GM12878 (cell line): ENCODE data around the gene SLC18A3. TPM values are rescaled to one million over a fixed set of nuclear protein-coding genes. Genes with fewer than 3 reads are reported as not detected.

Source experiments
- ATAC-seq: fragments of 200-7000 bp; cut with Tn5 transposase; 3 replicates; pipeline ENCODE4 v1.9.1; 2020; ENCODE audit warnings: mild to moderate bottlenecking, moderate library complexity
- BruUV-seq: library from RNA; stranded (reverse); fragments of 400-500 nt; replicated peaks from 2 replicates; lab custom pipeline; 2021; lab: Mats Ljungman, UMichigan
- CTCF ChIA-PET: fragments of 300-600 bp; sonication (Branson Sonifier 250); formaldehyde crosslinking; extraction: SDS; loops from one replicate; lab custom pipeline; 2021; ENCODE audit warnings: inconsistent platforms; lab: Yijun Ruan, JAX
- POLR2A ChIA-PET: fragments of 350-600 bp; formaldehyde crosslinking; extraction: SDS; loops from one replicate; lab custom pipeline; 2021; ENCODE audit warnings: inconsistent platforms; lab: Charles Lee
- RAD21 ChIA-PET: fragments of 300-600 bp; sonication (Branson Sonifier 250); formaldehyde crosslinking; loops from one replicate; lab custom pipeline; 2023; ENCODE audit warnings: antibody characterized with exemption; ENCODE audit not compliant: unreplicated experiment; lab: Charles Lee
- SMC1A ChIA-PET: fragments of 300-600 bp; sonication (Branson Sonifier 250); formaldehyde crosslinking; loops from one replicate; lab custom pipeline; 2023; ENCODE audit not compliant: unreplicated experiment, uncharacterized antibody; lab: Charles Lee
- DNase-seq: peaks from one replicate; pipeline ENCODE4 v3.0.0-alpha.2; 2011; ENCODE audit warnings: low read depth, low spot score
- FAIRE-seq: peaks from 3 replicates; lab custom pipeline; 2011; peaks lifted over from hg19 to GRCh38; lab: Jason Lieb, UNC
- H2AFZ ChIP-seq: 2 replicates; pipeline ENCODE4 v1.6.0; 2011; ENCODE audit warnings: low read depth, low read length, control low read depth; ENCODE audit not compliant: control insufficient read depth
- H3K27ac ChIP-seq: 2 replicates; pipeline ENCODE4 v1.5.1; 2011; ENCODE audit warnings: control low read depth; ENCODE audit not compliant: control insufficient read depth, insufficient read depth
- H3K27me3 ChIP-seq, 2 experiments: replicated peaks in 1 of 2; 2 replicates each; pipeline versions ENCODE4 v1.6.0 to v1.6.1; 2011; ENCODE audit warnings: low read length in 1 of 2; ENCODE audit not compliant: control insufficient read depth in 2 of 2, insufficient read depth in 2 of 2
- H3K36me3 ChIP-seq, 2 experiments: 2 replicates each; pipeline ENCODE4 v1.5.1; 2011; ENCODE audit warnings: low read length in 1 of 2; ENCODE audit not compliant: control insufficient read depth in 2 of 2, insufficient read depth in 2 of 2
- H3K4me1 ChIP-seq: 2 replicates; pipeline ENCODE4 v1.6.1; 2011; ENCODE audit warnings: mild to moderate bottlenecking, low read length, moderate library complexity, mixed read lengths; ENCODE audit not compliant: control insufficient read depth, insufficient read depth
- H3K4me2 ChIP-seq: 2 replicates; pipeline ENCODE4 v1.6.0; 2011; ENCODE audit warnings: control low read depth; ENCODE audit not compliant: control insufficient read depth, insufficient read depth
- H3K4me3 ChIP-seq: fragments of 200-600 bp; sonication (generic); 2 replicates; pipeline ENCODE4 v1.5.1; 2016
- H3K79me2 ChIP-seq: 2 replicates; pipeline ENCODE4 v1.6.0; 2011; ENCODE audit warnings: low read length; ENCODE audit not compliant: control insufficient read depth, insufficient read depth
- H3K9ac ChIP-seq: 2 replicates; pipeline ENCODE4 v1.8.0; 2011; ENCODE audit warnings: low read length, control low read depth, mixed read lengths; ENCODE audit not compliant: control insufficient read depth, insufficient read depth
- H3K9me3 ChIP-seq: replicated peaks from 3 replicates; pipeline ENCODE4 v1.5.1; 2011; ENCODE audit warnings: mild to moderate bottlenecking, low read length; ENCODE audit not compliant: control insufficient read depth, insufficient read depth
- H4K20me1 ChIP-seq: 2 replicates; pipeline ENCODE4 v1.6.0; 2011; ENCODE audit not compliant: control insufficient read depth, insufficient read depth
- BACH1 ChIP-seq: fragments of 450-650 bp; IDR thresholded peaks from 2 replicates; pipeline ENCODE4 v1.6.1; 2017; ENCODE audit warnings: mild to moderate bottlenecking, borderline replicate concordance
- BCL11A ChIP-seq: IDR thresholded peaks from 2 replicates; pipeline ENCODE4 v1.6.1; 2011; ENCODE audit warnings: low read depth, low read length
- CBFB ChIP-seq: IDR thresholded peaks from 2 replicates; pipeline ENCODE4 v1.6.1; 2016; ENCODE audit warnings: antibody characterized with exemption, low read depth
- CREB1 ChIP-seq: IDR thresholded peaks from 2 replicates; pipeline ENCODE4 v1.6.1; 2012; ENCODE audit warnings: low read depth, mild to moderate bottlenecking, inconsistent platforms
- EGR1 ChIP-seq, 2 experiments: IDR thresholded peaks; 1 replicate in 1 of 2; 2 replicates in 1 of 2; pipeline ENCODE4 v1.6.1; 2011 to 2012; ENCODE audit warnings: low read depth in 2 of 2, low read length in 2 of 2, borderline replicate concordance in 1 of 2, mild to moderate bottlenecking in 1 of 2, moderate library complexity in 1 of 2
- ESRRA ChIP-seq: IDR thresholded peaks from 2 replicates; pipeline ENCODE4 v1.6.1; 2012; ENCODE audit warnings: mild to moderate bottlenecking, low read length, improper control_type of control experiment
- GABPA ChIP-seq: IDR thresholded peaks from 2 replicates; pipeline ENCODE4 v1.6.1; 2014; ENCODE audit warnings: antibody characterized with exemption, low read depth, mild to moderate bottlenecking, inconsistent platforms
- HDGF ChIP-seq: fragments of 450-650 bp; IDR thresholded peaks from 2 replicates; pipeline ENCODE4 v1.6.1; 2016; ENCODE audit warnings: antibody characterized with exemption
- KLF5 ChIP-seq: fragments of 450-650 bp; IDR thresholded peaks from 2 replicates; pipeline ENCODE4 v1.6.1; 2014; ENCODE audit warnings: mild to moderate bottlenecking; ENCODE audit not compliant: partially characterized antibody
- MEF2B ChIP-seq: fragments of 450-650 bp; IDR thresholded peaks from 2 replicates; pipeline ENCODE4 v1.6.1; 2018; ENCODE audit warnings: mild to moderate bottlenecking, moderate library complexity; ENCODE audit not compliant: partially characterized antibody, poor library complexity, severe bottlenecking
- PBX3 ChIP-seq: IDR thresholded peaks from 2 replicates; pipeline ENCODE4 v1.6.1; 2011; ENCODE audit warnings: mild to moderate bottlenecking, low read depth, low read length, moderate library complexity; ENCODE audit not compliant: insufficient replicate concordance
- TAF1 ChIP-seq: IDR thresholded peaks from 2 replicates; pipeline ENCODE4 v1.6.1; 2011; ENCODE audit warnings: mild to moderate bottlenecking, low read depth, low read length, borderline replicate concordance
- YBX1 ChIP-seq: fragments of 450-650 bp; IDR thresholded peaks from 2 replicates; pipeline ENCODE4 v1.6.1; 2016; ENCODE audit warnings: antibody characterized with exemption
- ZZZ3 ChIP-seq: IDR thresholded peaks from 2 replicates; pipeline ENCODE4 v1.6.1; 2011; ENCODE audit warnings: low read depth; ENCODE audit not compliant: control insufficient read depth, insufficient read length
- WGBS: methylation state at CpG from one replicate; pipeline ENCODE4 v1.1.6; 2016; ENCODE audit warnings: low lambda C conversion rate; ENCODE audit not compliant: insufficient replicate concordance, insufficient coverage; ENCODE audit errors: missing lambda C conversion rate; 5-methylcytosine and 5-hydroxymethylcytosine counted together
- in situ Hi-C: fragments of 300-500 bp; cut with MboI; formaldehyde crosslinking; loops from 9 replicates; pipeline ENCODE4 v1.14.3; 2018; ENCODE audit warnings: mixed read lengths
- intact Hi-C: fragments of 100-400 bp; cut with micrococcal nuclease; formaldehyde crosslinking; loops from one replicate; pipeline ENCODE4 v1.14.2; 2022; ENCODE audit not compliant: unreplicated experiment
- polyA plus RNA-seq, 11 experiments: library from polyadenylated mRNA; depleted of rRNA in 4 of 11; unstranded in 6 of 11; stranded (reverse) in 5 of 11; fragments of >200 nt; fragmentation: Nextera tagmentation in 4 of 11; fragmentation: Illumina TruSeq in 1 of 11; extraction: Ambion mirVana in 4 of 11; extraction: Trizol in 1 of 11; gene quantifications; 1 replicate in 1 of 11; 2 replicates in 10 of 11; pipeline versions ENCODE4 v1.2.1 to v1.2.3, GENCODE V29; 2011 to 2016; ENCODE audit warnings: inconsistent platforms in 2 of 11, missing spikeins in 2 of 11, low read depth in 1 of 11
- total RNA-seq, 4 experiments: library from RNA; depleted of rRNA in 3 of 4; stranded (reverse); fragments of >200 nt in 3 of 4; fragmentation: Illumina TruSeq in 1 of 4; extraction: Trizol in 1 of 4; gene quantifications; 2 replicates each; pipeline versions ENCODE4 v1.2.1 to v1.2.3, GENCODE V29; 2013 to 2021
- TF ChIP-seq, protein P1 (sequence below): IDR thresholded peaks from 2 replicates; pipeline ENCODE4 v1.6.1; 2012; ENCODE audit warnings: low read depth, low read length, improper control_type of control experiment
- TF ChIP-seq, protein P2 (sequence below), 3 experiments: IDR thresholded peaks in 2 of 3; conservative IDR thresholded peaks in 1 of 3; 2 replicates each; pipeline ENCODE4 v1.5.1; 2011; ENCODE audit warnings: low read depth in 3 of 3, low read length in 3 of 3, mild to moderate bottlenecking in 3 of 3, control low read depth in 2 of 3, moderate library complexity in 2 of 3, inconsistent platforms in 1 of 3, mixed read lengths in 1 of 3; ENCODE audit not compliant: control insufficient read depth in 2 of 3, insufficient read depth in 1 of 3; ENCODE audit errors: extremely low read depth in 1 of 3

The SLC18A3 gene
- total and polyA plus RNA-seq, 10 of the 15 experiments (the other 5 are each of a cell fraction or from before 2014, with no cell fraction given), result not detected

DNA sequence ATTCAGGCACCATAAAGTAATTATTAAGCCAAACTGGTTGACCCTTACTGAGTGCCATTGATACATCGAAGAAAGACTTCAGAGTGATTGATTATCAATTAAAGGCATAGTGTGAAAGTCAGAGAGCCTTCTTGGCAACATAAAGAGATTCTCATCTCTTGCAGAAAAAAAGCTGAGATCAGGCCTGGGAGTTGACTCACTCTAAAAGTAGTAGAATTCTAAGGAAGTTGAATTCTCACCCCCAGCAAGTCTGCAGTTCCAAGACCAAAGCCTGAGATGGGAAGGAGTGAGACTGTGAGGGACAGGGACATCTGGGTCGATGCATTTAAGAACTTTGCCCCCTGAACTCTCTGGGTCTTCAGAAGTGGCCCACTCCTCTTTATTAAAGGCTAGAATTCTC is 49.6 kb upstream of the SLC18A3 start (continued):
- TF ChIP-seq, protein P1, sequence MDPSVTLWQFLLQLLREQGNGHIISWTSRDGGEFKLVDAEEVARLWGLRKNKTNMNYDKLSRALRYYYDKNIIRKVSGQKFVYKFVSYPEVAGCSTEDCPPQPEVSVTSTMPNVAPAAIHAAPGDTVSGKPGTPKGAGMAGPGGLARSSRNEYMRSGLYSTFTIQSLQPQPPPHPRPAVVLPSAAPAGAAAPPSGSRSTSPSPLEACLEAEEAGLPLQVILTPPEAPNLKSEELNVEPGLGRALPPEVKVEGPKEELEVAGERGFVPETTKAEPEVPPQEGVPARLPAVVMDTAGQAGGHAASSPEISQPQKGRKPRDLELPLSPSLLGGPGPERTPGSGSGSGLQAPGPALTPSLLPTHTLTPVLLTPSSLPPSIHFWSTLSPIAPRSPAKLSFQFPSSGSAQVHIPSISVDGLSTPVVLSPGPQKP, result no peak
- TF ChIP-seq, protein P2, sequence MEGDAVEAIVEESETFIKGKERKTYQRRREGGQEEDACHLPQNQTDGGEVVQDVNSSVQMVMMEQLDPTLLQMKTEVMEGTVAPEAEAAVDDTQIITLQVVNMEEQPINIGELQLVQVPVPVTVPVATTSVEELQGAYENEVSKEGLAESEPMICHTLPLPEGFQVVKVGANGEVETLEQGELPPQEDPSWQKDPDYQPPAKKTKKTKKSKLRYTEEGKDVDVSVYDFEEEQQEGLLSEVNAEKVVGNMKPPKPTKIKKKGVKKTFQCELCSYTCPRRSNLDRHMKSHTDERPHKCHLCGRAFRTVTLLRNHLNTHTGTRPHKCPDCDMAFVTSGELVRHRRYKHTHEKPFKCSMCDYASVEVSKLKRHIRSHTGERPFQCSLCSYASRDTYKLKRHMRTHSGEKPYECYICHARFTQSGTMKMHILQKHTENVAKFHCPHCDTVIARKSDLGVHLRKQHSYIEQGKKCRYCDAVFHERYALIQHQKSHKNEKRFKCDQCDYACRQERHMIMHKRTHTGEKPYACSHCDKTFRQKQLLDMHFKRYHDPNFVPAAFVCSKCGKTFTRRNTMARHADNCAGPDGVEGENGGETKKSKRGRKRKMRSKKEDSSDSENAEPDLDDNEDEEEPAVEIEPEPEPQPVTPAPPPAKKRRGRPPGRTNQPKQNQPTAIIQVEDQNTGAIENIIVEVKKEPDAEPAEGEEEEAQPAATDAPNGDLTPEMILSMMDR (IDR thresholded peaks at IDR 0.05 in 2 of 3, conservative IDR thresholded peaks at IDR 0.05 in 1 of 3; ENCODE audit: control insufficient read depth in 2 of 3, extremely low read depth in 1 of 3, insufficient read depth in 1 of 3, low read depth in 3 of 3, low read length in 3 of 3), result no peak
- TF ChIP-seq BCL11A (no peak), YBX1 (no peak), GABPA (no peak), CREB1 (no peak)

GRCh38 chr10:49562893-49563292 is 47.2 kb upstream of the SLC18A3 start:
- no peak overlapping the region for H3K27ac ChIP-seq
- ChIA-PET SMC1A (no interaction called here), RAD21 (no interaction called here), CTCF (interaction anchor here (0.5 kb wide), 1 partner anchor 701 kb away, joined by 3 read pairs; no protein-coding TSS in a partner anchor), POLR2A (no interaction called here)
- H3K9me3 ChIP-seq, result no peaks in the 10 kb centered on the region; the same call in 1 of the 3 replicates
- H3K27me3 ChIP-seq, result no peaks in the 10 kb centered on the region
- H3K79me2 ChIP-seq, result no peaks in the 10 kb centered on the region
- no peaks in the 10 kb centered on the region for H4K20me1 ChIP-seq
- intact Hi-C loops, result no loop called here
- no peak overlapping the region for H3K4me3 ChIP-seq
- H2AFZ ChIP-seq, result no peak overlapping the region
- FAIRE-seq, result no peak
- in situ Hi-C loops, result no loop called here
- H3K4me2 ChIP-seq, result no peak overlapping the region
- H3K36me3 ChIP-seq, result no peaks in the 10 kb centered on the region
- DNase-seq, result no peak
- no peak overlapping the region for H3K9ac ChIP-seq
- no peaks in the 10 kb centered on the region for H3K4me1 ChIP-seq
- no TSS peak for BruUV-seq
- whole genome bisulfite sequencing, result 0% methylated on average over 1 of the region's 1 CpG
- ATAC-seq, result no peak
- TF ChIP-seq KLF5 (no peak), ZZZ3 (no peak), EGR1 (IDR thresholded peaks at IDR 0.05; ENCODE audit: borderline replicate concordance in 1 of 2, low read depth in 2 of 2, low read length in 2 of 2) (no peak), CBFB (no peak), ESRRA (no peak), BACH1 (no peak), TAF1 (no peak), HDGF (no peak), MEF2B (no peak), PBX3 (no peak)
